ENCODE results near the gene NHLRC2.

The NHLRC2 gene

DNA sequence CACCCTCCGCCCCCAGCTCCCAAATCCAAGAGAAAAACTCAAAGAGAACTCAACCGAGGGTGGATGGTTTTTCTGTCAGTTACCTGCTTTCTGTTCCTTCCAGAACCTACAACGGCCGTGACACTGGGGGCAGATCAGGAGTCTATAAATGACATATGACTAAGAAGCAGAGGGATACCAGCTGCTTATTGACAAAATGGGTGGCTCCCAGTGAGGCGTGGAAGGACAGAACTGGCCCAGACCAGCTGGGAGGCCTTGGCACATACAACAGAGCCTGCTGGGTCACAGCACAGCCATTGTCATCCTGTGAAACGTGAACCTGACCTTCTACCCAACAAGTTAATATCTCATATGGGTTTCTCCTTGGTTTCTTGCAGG, 104.9 kb downstream of the NHLRC2 start:
- H3K4me3 ChIP-seq (ENCODE audit: low read depth, low read length): no peak overlapping the region

DNA sequence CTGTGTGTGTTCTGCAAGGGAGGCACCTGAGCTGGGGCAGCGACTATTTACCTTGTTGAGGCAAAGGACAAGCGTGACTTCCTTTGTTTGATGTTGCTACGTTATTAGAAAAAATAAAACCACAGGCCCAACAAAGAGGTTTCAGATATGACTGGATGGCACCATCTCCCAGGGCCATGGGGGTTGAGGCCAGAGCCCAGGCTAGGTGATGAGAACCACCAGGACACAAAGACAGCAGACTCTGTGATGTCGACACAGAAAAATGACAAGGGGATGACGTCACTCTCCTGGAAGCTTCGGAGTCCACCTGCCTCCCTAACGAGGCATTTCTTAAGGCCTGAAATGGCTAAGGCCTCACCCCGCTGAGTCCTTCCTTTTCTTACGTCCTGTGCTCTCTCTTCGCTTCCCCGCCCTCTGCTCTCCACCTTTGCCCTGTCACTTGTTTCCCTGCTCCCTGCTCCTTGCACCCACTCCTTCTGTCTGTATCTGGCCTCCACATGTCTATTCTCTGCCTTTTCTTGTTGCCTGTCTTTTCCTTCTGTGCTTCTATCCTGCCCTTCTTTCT, 106.2 kb downstream of the NHLRC2 start:
- no peak overlapping the region for H3K4me3 ChIP-seq (ENCODE audit: low read depth, low read length)
- DNase-seq (ENCODE audit: low read depth): no peak

More for the DNA sequence above, 104.9 kb downstream of the NHLRC2 start:
- no peak for DNase-seq (ENCODE audit: low read depth)

DNA sequence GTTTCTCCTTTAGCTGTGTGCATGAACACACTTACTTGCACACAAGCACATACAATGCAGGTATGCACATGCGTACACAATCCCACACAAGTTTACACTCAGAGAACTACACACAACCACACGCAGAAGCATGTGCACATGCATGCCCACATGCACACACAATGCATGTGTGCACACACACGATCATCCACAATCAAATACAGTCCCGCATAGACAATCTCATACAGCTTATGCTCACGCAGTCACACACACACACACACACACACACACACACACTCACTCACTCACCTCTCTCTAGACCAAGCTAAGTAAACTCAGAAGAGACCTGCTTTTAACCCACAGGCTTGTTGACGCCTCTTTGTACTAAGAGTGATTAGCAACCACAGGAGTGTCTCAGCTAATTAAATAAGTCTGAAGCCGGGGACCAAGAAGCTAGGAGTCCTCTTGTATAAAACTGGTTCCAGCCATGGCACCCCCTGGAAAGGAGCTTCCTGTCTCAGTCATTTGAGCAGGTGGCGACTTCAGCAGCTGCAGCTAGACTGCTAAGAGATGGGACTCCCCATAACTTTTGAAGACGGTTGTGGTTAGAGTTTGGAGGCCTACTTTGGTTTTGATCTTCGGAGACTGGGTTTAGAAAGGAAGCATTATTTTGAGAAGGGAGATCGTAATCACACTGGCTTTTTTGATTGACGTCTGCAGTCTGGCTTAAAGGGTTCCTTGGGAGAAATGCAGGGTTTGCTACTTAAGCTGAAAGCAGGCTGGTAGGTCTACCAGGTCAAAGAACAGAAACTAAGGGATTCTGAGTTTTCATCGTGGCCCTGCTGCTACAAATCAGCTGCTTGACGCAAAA, 106.9 kb downstream of the NHLRC2 start:
- no peak overlapping the region for H3K4me3 ChIP-seq (ENCODE audit: low read depth, low read length)
- DNase-seq (ENCODE audit: low read depth): no peak

DNA sequence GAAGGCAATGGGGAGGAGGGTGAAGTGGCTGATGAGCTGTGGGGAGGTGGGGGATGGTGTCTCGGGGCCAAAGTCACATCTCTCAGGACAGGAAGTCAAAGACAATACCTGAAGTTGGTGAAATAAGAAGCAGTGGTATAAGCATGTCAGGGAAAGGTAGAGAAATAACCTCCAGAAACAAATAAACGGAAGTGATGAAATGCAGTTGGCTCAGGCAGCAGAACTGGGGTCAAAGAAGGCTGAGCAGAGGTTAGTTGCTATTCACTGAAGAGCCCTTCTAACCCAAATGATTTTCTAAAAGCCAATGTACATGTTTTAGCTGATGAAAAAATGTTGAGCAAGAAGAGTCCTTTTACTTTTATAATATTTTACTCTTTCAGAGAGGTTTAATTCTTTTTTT, 110.6 kb downstream of the NHLRC2 start:
- no peak for DNase-seq (ENCODE audit: low read depth)
- no peak overlapping the region for H3K4me3 ChIP-seq (ENCODE audit: low read depth, low read length)

DNA sequence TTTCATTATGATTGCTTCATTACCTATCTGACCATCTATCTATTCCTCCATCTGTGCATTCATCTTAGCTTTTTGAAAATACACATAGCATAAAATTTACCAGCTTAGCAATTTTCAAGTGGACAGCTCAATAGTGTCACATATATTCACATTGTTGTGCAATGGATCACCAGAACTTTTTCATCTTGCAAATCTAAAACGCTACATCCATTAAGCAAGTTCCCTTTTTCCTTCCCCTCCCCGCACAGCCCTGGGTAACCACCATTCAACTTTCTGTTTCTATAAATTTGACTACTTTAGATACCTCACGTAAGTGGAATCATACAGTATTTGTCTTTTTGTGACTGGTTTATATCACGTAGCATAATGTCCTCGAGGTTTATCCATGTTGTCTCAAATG, 111.2 kb downstream of the NHLRC2 start:
- H3K4me3 ChIP-seq (ENCODE audit: low read depth, low read length): no peak overlapping the region
- DNase-seq (ENCODE audit: low read depth): no peak
